ENCODE results near the gene INKA1.

GRCh38 chr3:49807431-49808114, 4.5 kb downstream of the INKA1 start:
- TF ChIP-seq CTCF (optimal IDR thresholded peaks at IDR 0.05 in 1 of 3, IDR thresholded peaks at IDR 0.05 in 1 of 3, conservative IDR thresholded peaks at IDR 0.05 in 1 of 3; ENCODE audit: extremely low read depth in 1 of 3, insufficient read depth in 2 of 3, low read length in 3 of 3): no peak
- TF ChIP-seq EZH2 (IDR thresholded peaks at IDR 0.05; ENCODE audit: low read length): no peak
